Thoracic aorta (tissue), 2 donors: ENCODE measurements around the gene ZNF888. TPM values are rescaled to one million over a fixed set of nuclear protein-coding genes. Genes with fewer than 3 reads are reported as not detected.
"Not testable (repeated sequence)": the region's sequence is repeated elsewhere in the genome, so short reads cannot be mapped to it uniquely, and the experiment has no call there.

Source experiments
- ATAC-seq: fragments of 150-250 bp; one replicate; pipeline ENCODE4 v1.8.0; 2017; ENCODE audit warnings: low read depth; ENCODE audit not compliant: insufficient number of reproducible peaks, low FRiP score
- DNase-seq: peaks from one replicate; pipeline ENCODE4 v3.0.0-alpha.2; 2020; ENCODE audit warnings: low spot score
- H3K27ac ChIP-seq, 2 donors: fragments of 200-600 bp; sonication (generic); 1 replicate in 1 of 2; 2 replicates in 1 of 2; pipeline ENCODE4 v1.5.1; 2016; ENCODE audit warnings: mild to moderate bottlenecking in 2 of 2, moderate library complexity in 2 of 2
- H3K27me3 ChIP-seq: fragments of 200-600 bp; sonication (generic); replicated peaks from 2 replicates; pipeline ENCODE4 v1.6.0; 2016; ENCODE audit warnings: mild to moderate bottlenecking; ENCODE audit not compliant: insufficient read depth
- H3K36me3 ChIP-seq: fragments of 200-600 bp; sonication (generic); one replicate; pipeline ENCODE4 v1.5.1; 2016
- H3K4me1 ChIP-seq, 2 donors: fragments of 200-600 bp; sonication (generic); 1 replicate in 1 of 2; 2 replicates in 1 of 2; pipeline versions ENCODE4 v1.5.1 to v1.6.0; 2016; ENCODE audit warnings: low read depth in 2 of 2, mild to moderate bottlenecking in 1 of 2; ENCODE audit not compliant: control insufficient read depth in 1 of 2
- H3K4me3 ChIP-seq: fragments of 200-600 bp; sonication (generic); 2 replicates; pipeline ENCODE4 v1.5.1; 2016; ENCODE audit warnings: mild to moderate bottlenecking
- H3K9me3 ChIP-seq: fragments of 200-600 bp; sonication (generic); 2 replicates; pipeline ENCODE4 v1.5.1; 2016
- CTCF ChIP-seq: fragments of 200-600 bp; sonication (generic); IDR thresholded peaks from one replicate; pipeline ENCODE4 v1.5.1; 2019; ENCODE audit warnings: antibody characterized with exemption
- total RNA-seq, 2 donors: library from RNA; depleted of rRNA; stranded (reverse); fragments of >200 nt; gene quantifications; one replicate each; pipeline versions ENCODE4 v1.1.0 to v1.2.3, GENCODE V29; 2016

The ZNF888 gene
- total RNA-seq, 2 donors from 2014 or later, result 1.4 to 2.6 TPM

- Histone ChIP-seq H3K4me1 (no peaks in the 10 kb centered on the region), H3K27me3 (no peaks in the 10 kb centered on the region), H3K27ac (no peak overlapping the region), H3K36me3 (peaks cover 50% of the 10 kb centered on the region), H3K9me3 (peaks cover 5% of the 10 kb centered on the region), H3K4me3 (no peak overlapping the region)
- TF ChIP-seq CTCF, result no peak
- ATAC-seq (no peak), DNase-seq (no peak)
Observed at GRCh38 chr19:52889076-52889475, 34.2 kb downstream of the ZNF888 start.

GRCh38 chr19:52880895-52881389 is 42.3 kb downstream of the ZNF888 start:
- peaks cover 57% of the 10 kb centered on the region for H3K36me3 ChIP-seq
- no peak for DNase-seq
- no peak for ATAC-seq
- H3K4me3 ChIP-seq, result no peak overlapping the region
- no peaks in the 10 kb centered on the region for H3K27me3 ChIP-seq
- H3K9me3 ChIP-seq, result peaks cover 55% of the 10 kb centered on the region
- H3K4me1 ChIP-seq, result no peaks in the 10 kb centered on the region
- H3K27ac ChIP-seq, result no peak overlapping the region
- no peak for TF ChIP-seq CTCF

- H3K4me1 ChIP-seq, H3K4me3 ChIP-seq, H3K27me3 ChIP-seq, H3K27ac ChIP-seq, DNase-seq, ATAC-seq, H3K36me3 ChIP-seq: not testable (repeated sequence)
- peaks cover 11% of the 10 kb centered on the region for H3K9me3 ChIP-seq
Observed at GRCh38 chr19:52872996-52873395, 50.2 kb downstream of the ZNF888 start.

- DNase-seq, result no peak
- Histone ChIP-seq H3K36me3 (no peaks in the 10 kb centered on the region), H3K27me3 (no peaks in the 10 kb centered on the region), H3K4me3 (no peak overlapping the region), H3K27ac (no peak overlapping the region), H3K4me1 (no peaks in the 10 kb centered on the region), H3K9me3 (no peaks in the 10 kb centered on the region)
- ATAC-seq, result no peak
- TF ChIP-seq CTCF, result no peak
Observed at GRCh38 chr19:52871466-52871865, 51.8 kb downstream of the ZNF888 start.

GRCh38 chr19:52868031-52868430 is 55.2 kb downstream of the ZNF888 start:
- not testable (repeated sequence) for ATAC-seq, H3K4me3 ChIP-seq, H3K27me3 ChIP-seq, DNase-seq, H3K9me3 ChIP-seq, H3K36me3 ChIP-seq, H3K4me1 ChIP-seq, H3K27ac ChIP-seq

GRCh38 chr19:52857378-52858191 is 65.6 kb downstream of the ZNF888 start, which contains the start of gene ZNF468:
ZNF468 (minus strand) TSS chr19:52857619; CDS start chr19:52854272, 3,347 bp downstream.
- H3K36me3 ChIP-seq, H3K27me3 ChIP-seq, H3K9me3 ChIP-seq, H3K4me1 ChIP-seq: not testable (repeated sequence)
- peak; percentile 83 for ATAC-seq
- H3K27ac ChIP-seq, result peak within 1 kb of the TSS; percentile 22 to 60
- H3K4me3 ChIP-seq, result peak within 1 kb of the TSS; percentile 78
- DNase-seq, result peak; percentile 47

- H3K36me3 ChIP-seq, H3K27me3 ChIP-seq, DNase-seq, H3K4me1 ChIP-seq, H3K9me3 ChIP-seq: not testable (repeated sequence)
- Histone ChIP-seq H3K4me3 (peak overlapping the region; percentile 78), H3K27ac (peak overlapping the region; percentile 22 to 60)
- ATAC-seq, result peak; percentile 37
Observed at GRCh38 chr19:52856540-52857377, 66.5 kb downstream of the ZNF888 start.
